DOHH2 (cell line): ENCODE results near the gene FAM227A.

Experiments used
- CTCF ChIP-seq: fragments of 200-600 bp; sonication (generic); IDR thresholded peaks from one replicate; pipeline ENCODE4 v1.5.1; 2014; ENCODE audit warnings: antibody characterized with exemption, mild to moderate bottlenecking, low read depth, low read length; ENCODE audit not compliant: poor library complexity, severe bottlenecking
- EZH2phosphoT487 ChIP-seq: fragments of 200-600 bp; sonication (generic); IDR thresholded peaks from 2 replicates; pipeline ENCODE4 v1.6.1; 2017; ENCODE audit warnings: borderline replicate concordance, mild to moderate bottlenecking, antibody characterized with exemption, low read length, moderate library complexity, mixed read lengths

- TF ChIP-seq CTCF (no peak), EZH2phosphoT487 (no peak)
These were observed 1.1 kb upstream of the FAM227A start for GRCh38 chr22:38657045-38657909.
